NCI-H2029 (cell line): ENCODE results near the gene MYT1.

Experiments used
- DNase-seq: peaks from one replicate; lab custom pipeline; 2025; lab: John Stamatoyannopoulos, UW

MYT1 gene

DNA sequence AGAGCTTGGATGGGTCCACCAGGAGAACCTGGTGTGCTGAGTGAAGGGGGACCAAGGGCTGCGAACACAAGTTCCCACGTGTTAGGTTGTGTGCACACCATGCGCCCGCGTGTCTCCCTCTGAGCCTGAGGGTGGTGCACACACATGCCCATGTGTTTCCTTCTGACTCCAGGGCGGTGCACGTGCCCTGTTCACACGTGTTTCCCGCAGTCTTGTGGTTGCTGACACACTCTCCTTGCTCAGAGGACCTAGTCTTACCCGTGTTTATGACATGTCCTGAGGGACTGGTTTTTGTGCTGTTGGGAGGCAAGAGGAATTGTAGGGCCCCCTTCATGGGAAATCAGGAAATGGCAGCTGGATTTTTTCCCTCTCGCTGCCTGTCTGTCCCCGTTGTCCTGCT lies 55.0 kb downstream of the MYT1 start:
- no peak for DNase-seq

DNA sequence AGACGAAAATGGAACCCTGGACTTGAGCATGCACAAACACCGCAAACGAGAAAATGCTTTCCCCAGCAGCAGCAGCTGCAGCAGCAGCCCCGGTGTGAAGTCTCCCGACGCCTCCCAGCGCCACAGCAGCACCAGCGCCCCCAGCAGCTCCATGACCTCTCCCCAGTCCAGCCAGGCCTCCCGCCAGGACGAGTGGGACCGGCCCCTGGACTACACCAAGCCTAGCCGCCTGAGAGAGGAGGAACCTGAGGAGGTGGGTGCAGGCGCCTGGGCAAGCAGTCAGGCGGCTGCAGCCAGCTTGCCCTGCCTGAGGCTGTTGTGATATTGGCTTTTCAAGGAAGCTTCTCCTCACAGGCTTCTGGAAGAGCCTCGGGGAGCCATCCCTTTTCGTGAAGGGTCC lies 55.5 kb downstream of the MYT1 start:
- no peak for DNase-seq

DNA sequence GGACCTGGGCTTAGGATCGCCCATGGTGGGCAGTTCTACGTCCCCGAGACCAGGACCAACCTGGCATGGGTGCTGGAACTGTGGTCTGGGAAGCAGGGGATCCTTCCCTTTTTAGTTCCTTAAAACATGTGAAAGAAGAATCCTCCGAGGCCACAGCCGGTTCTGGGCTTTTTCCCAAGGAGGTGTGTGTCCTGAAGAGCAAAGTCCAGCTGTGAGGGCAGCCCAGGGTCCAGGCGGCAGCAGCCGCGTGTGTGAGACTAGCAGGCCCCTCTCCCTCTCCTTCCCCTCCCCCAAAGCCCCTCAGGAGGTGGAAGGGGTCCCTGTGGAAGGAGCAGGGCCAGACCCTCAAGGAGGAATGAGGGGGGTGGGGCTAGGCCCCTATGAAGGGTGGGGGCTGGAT lies 56.2 kb downstream of the MYT1 start:
- no peak for DNase-seq

DNA sequence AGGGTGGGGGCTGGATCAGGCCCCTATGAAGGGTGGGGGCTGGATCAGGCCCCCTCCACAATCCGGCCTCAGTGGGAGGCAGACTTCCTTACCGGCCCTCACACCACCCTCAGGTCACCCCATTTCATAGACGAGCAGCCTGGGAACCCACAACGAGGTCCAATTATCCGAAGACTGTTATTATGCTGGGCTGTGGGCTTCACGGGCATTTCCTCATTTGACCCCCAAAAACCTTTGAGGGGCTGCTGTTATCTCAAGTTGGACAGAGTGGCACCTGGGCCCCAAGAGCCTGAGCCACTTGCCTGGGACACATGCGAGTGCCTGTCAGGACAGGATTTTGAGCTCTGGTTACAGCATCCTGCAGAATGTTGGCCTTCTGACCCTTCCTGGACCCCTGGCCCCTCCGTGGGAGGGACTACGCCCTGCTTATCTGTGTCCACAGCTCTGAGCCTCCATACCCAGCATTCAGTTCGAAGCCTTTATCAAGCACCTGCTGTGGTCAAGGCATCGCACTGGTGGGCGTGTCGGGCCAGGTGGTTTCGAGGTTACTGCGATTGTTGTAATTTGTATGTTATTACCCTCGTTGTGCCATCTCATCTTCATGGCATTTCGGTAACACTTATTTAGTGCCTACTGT lies 56.8 kb downstream of the MYT1 start:
- DNase-seq, result no peak

DNA sequence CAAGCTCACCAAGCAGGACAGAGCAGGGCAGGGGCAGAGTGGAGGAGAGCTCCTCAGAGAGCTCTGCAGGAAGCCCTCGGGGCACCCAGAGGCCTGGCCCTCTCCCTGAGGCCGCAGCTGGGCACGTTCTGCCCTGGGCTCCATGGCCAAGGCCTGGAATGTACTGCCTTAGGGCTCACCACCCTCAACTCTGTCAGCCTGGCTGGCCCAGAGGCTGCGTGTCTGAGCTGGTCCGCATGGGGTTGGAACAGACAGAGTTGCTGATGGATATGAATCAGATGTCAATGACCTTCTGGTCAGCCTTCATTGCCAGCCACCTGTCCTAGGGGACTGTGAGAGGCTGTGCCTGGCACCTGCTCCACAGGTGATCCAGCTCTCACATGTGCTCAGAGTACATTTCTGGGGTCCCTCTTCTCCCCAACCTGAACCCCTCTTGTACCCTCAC lies 58.1 kb downstream of the MYT1 start:
- no peak for DNase-seq

- no peak for DNase-seq
These were observed 58.7 kb downstream of the MYT1 start for GRCh38 chr20:64222851-64223525.

GRCh38 chr20:64223526-64224067 lies 59.3 kb downstream of the MYT1 start:
- peak; percentile 57 for DNase-seq

GRCh38 chr20:64224351-64225170 lies 60.3 kb downstream of the MYT1 start:
- no peak for DNase-seq

DNA sequence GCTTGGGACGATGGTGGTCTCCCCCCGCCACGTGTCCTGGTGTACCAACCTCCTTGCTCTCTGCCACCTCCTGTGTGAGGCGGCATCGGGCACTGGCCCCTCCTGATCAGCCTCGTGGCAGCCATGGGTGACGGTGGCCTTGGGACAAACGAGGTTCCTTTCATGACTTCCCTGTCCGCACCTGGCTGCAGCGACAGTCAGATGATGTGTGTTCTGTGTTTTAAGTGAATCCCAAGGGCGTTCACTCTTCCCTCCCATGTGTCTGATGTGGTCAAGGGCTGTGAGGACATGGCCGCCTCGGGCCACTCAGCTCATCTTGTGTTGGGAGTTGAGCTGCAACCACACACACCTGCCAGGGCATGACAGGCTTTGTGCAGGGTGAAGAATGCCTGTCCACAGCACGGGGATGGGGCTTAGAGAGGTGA lies 60.9 kb downstream of the MYT1 start:
- no peak for DNase-seq

GRCh38 chr20:64225828-64226598 lies 61.8 kb downstream of the MYT1 start:
- DNase-seq, result no peak

DNA sequence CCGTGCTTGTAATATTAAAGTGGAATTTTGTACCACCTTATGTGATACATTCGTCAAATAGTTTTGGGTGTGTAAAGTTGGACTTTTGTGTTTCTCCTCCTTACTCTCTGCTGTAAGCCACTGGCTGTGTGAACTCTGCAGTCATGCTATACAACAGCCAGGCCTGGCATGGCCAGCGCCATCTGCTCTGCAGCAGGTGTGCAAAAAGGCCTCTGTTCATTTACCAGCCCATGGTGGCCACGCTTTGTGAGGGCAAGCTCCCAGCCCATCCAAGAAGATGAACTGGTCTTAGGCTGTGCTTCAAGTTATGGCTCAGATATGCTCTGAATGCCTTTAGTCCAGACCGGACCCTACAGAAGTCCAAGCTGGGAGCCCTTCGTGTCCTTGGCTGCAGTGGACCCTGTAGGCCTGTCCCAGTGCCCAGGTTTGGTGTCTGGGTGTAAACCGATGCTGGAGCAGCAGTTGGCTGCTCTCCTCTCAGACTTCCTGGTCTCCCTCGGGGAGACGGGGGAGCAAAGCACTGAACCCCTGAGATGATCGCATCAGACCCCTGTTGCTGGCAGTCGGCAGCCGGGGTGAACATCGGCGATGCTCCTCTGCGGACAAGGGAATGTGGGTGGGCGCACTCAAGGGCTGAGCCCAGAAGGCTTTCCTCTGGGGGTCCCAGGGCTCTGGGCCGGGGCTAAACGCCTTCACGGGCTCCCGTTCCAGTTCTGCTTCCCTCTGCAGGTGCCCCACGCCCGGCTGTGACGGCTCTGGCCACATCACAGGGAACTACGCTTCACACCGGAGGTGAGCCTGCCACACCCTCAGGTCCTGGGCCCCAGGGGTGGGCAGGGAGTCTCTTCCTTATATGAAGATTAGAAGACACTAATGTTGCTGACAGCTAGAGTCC lies 62.7 kb downstream of the MYT1 start:
- DNase-seq, result no peak

- no peak for DNase-seq
These were observed 63.9 kb downstream of the MYT1 start for GRCh38 chr20:64228086-64228653.

DNA sequence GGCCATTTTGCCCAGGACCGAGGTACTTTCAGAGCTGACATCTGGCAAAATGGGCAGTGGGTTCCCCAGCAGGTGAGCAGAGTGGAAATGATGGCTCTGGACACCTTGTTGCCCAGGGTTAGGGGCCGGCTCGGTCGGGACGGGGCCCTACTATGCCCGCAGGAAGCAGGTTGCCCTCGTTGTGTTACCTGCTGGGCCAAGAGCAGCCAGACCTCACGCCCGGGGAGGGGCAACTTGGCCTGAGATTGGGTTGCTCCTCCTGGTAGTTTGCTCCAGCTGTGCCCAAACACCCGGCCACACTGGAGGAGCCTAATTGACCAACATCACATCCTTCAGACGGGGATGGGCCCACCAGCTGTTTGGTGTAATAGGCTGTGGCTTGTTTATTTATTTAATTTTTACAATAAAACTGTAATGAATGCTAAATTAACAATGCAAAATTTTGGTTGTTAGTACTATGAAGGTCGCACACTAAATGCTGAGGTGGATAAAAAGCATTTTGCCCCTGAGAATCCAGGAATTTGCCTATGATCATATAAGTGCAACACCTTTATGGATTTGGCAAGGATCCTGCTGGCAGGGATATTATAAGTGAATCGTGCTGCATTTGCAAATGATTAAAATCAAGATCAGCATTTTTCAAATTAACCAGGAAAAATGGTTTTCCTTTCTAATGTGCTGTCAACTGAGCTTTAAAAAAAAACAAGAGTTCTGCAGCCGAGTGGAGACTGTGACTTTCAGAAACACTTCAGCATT lies 64.7 kb downstream of the MYT1 start:
- DNase-seq, result no peak

DNA sequence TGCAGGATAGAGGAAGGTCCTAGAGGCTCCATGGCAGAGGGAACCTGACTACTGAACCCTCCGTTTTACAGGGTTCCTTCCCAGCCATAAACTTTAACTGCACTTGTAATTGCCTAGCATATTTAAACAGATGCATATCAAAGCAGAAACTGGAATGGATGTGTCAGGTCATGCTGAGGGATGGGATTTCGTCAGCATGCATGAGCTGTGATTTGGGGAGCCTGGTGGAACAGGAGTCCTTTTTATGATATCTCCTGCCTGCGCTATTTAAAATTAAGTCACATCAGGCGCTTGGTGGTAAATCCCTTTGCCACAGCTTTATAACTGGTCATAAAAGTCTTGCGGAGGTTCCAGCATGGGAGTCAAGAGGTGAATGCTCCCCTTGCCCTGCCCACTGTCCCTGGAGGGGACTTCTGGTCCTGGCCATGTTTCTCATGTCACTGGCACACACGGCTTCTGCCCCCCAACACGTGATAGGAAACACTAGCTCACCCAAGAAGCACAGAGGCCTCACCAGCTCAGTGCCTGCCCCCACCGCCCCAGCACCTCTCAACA lies 65.3 kb downstream of the MYT1 start:
- DNase-seq, result no peak

- no peak for DNase-seq
These were observed 66.4 kb downstream of the MYT1 start for GRCh38 chr20:64230461-64231145.

GRCh38 chr20:64231621-64232550 lies 67.6 kb downstream of the MYT1 start:
- DNase-seq, result no peak

GRCh38 chr20:64232794-64233193 lies 68.5 kb downstream of the MYT1 start:
- DNase-seq, result peak; percentile 94

GRCh38 chr20:64233725-64234124 lies 69.5 kb downstream of the MYT1 start:
- DNase-seq, result no peak
